ENCODE data around the gene PPP2R2B.

DNA sequence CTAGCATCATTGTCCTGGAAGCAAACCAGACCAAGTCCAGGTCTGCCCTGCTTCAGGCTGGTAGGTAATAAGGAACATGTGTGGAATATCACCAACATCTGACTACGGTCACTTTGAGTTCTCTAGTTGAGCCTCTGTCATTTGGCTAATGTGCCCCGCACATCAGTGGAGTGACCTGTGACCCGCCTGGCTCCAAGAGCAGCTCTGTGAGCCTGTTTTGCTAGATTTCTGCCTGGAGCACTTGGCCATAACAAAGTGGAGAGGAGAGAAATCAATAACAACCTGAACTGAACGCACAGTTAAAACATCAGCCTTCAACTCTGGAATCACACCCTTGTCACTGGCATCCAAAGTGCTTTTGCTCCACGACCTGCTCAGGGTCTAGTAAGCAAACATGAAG, 115.7 kb downstream of the PPP2R2B start:
- no peak for TF ChIP-seq POLR2A (IDR thresholded peaks at IDR 0.05)
- TF ChIP-seq, protein P1, sequence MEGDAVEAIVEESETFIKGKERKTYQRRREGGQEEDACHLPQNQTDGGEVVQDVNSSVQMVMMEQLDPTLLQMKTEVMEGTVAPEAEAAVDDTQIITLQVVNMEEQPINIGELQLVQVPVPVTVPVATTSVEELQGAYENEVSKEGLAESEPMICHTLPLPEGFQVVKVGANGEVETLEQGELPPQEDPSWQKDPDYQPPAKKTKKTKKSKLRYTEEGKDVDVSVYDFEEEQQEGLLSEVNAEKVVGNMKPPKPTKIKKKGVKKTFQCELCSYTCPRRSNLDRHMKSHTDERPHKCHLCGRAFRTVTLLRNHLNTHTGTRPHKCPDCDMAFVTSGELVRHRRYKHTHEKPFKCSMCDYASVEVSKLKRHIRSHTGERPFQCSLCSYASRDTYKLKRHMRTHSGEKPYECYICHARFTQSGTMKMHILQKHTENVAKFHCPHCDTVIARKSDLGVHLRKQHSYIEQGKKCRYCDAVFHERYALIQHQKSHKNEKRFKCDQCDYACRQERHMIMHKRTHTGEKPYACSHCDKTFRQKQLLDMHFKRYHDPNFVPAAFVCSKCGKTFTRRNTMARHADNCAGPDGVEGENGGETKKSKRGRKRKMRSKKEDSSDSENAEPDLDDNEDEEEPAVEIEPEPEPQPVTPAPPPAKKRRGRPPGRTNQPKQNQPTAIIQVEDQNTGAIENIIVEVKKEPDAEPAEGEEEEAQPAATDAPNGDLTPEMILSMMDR (IDR thresholded peaks at IDR 0.05), result no peak
